Activated T-helper 2 cell treated with anti-CD3 and anti-CD28 coated beads, Interferon-gamma antibody, Interleukin-2, Interleukin-4, amounts not matched to agents 10 μg/mL and 5 μg/mL and 100 μg/mL, durations not matched to agents 14 hours and 24 hours and 36 hours (primary cell): ENCODE measurements around the gene NAGK. TPM values are rescaled to one million over a fixed set of nuclear protein-coding genes. Genes with fewer than 3 reads are reported as not detected.
A peak's percentile ranks its signal among the peaks of the same experiment; 100 is the strongest.
"Not testable (repeated sequence)": the region's sequence is repeated elsewhere in the genome, so short reads cannot be mapped to it uniquely, and the experiment has no call there.

Source experiments
- DNase-seq: peaks from one replicate; pipeline ENCODE4 v3.0.0; 2021; ENCODE audit warnings: low spot score
- H3K27ac Mint-ChIP-seq: one replicate; pipeline ENCODE4 v1.8.0; 2021; ENCODE audit warnings: mixed read lengths
- H3K27me3 Mint-ChIP-seq: one replicate; pipeline ENCODE4 v1.8.0; 2021; ENCODE audit warnings: low read depth, mixed read lengths
- H3K36me3 Mint-ChIP-seq: one replicate; pipeline ENCODE4 v1.8.0; 2021; ENCODE audit warnings: low read depth, mixed read lengths
- H3K4me1 Mint-ChIP-seq: one replicate; pipeline ENCODE4 v1.8.0; 2021; ENCODE audit warnings: low read depth, mixed read lengths
- H3K4me3 Mint-ChIP-seq: one replicate; pipeline ENCODE4 v1.8.0; 2021; ENCODE audit warnings: low read depth, mild to moderate bottlenecking, moderate library complexity, mixed read lengths
- H3K9me3 Mint-ChIP-seq: one replicate; pipeline ENCODE4 v1.8.0; 2021; ENCODE audit warnings: mixed read lengths
- intact Hi-C: fragments of 100-400 bp; cut with micrococcal nuclease; formaldehyde crosslinking; loops from one replicate; pipeline ENCODE4 v1.15.1; 2023
- total RNA-seq: library from RNA; stranded (reverse); gene quantifications from 2 replicates; pipeline ENCODE4 v1.2.3, GENCODE V29; 2022

The NAGK gene
- total RNA-seq, 1 donor from 2014 or later: 62.4 TPM

- intact Hi-C loops: no loop called here
- H3K27me3 Mint-ChIP-seq: no peaks in the 10 kb centered on the region
- no peak for DNase-seq
Measured at GRCh38 chr2:71074893-71075395, 6.5 kb downstream of the NAGK start.

GRCh38 chr2:71078624-71079023, 10.2 kb downstream of the NAGK start:
- DNase-seq: no peak
- Mint-ChIP-seq H3K27me3 (no peaks in the 10 kb centered on the region), H3K4me1 (peaks cover 14% of the 10 kb centered on the region), H3K36me3 (peaks cover 34% of the 10 kb centered on the region), H3K27ac (no peak overlapping the region), H3K9me3 (no peaks in the 10 kb centered on the region), H3K4me3 (no peak overlapping the region)
- intact Hi-C loops: no loop called here

More at GRCh38 chr2:71074893-71075395, 6.5 kb downstream of the NAGK start:
- Mint-ChIP-seq H3K4me1 (peaks cover 33% of the 10 kb centered on the region), H3K4me3 (no peak overlapping the region), H3K27ac (no peak overlapping the region), H3K9me3 (no peaks in the 10 kb centered on the region), H3K36me3 (peaks cover 52% of the 10 kb centered on the region)

GRCh38 chr2:71082402-71083252, 14.2 kb downstream of the NAGK start:
- Mint-ChIP-seq H3K4me1 (peaks cover 8% of the 10 kb centered on the region), H3K36me3 (peaks cover 10% of the 10 kb centered on the region), H3K4me3 (no peak overlapping the region), H3K9me3 (no peaks in the 10 kb centered on the region), H3K27me3 (peaks cover 15% of the 10 kb centered on the region), H3K27ac (peak overlapping the region; percentile 18)
- intact Hi-C loops: no loop called here
- DNase-seq: no peak

GRCh38 chr2:71083297-71083696, 14.8 kb downstream of the NAGK start:
- H3K27ac Mint-ChIP-seq, H3K9me3 Mint-ChIP-seq, intact Hi-C loops, H3K36me3 Mint-ChIP-seq, H3K4me1 Mint-ChIP-seq, H3K4me3 Mint-ChIP-seq, DNase-seq: not testable (repeated sequence)
- peaks cover 18% of the 10 kb centered on the region for H3K27me3 Mint-ChIP-seq

GRCh38 chr2:71083752-71084312, 15.4 kb downstream of the NAGK start:
- DNase-seq, H3K4me1 Mint-ChIP-seq, H3K36me3 Mint-ChIP-seq, H3K4me3 Mint-ChIP-seq, intact Hi-C loops, H3K27ac Mint-ChIP-seq, H3K9me3 Mint-ChIP-seq: not testable (repeated sequence)
- peaks cover 20% of the 10 kb centered on the region for H3K27me3 Mint-ChIP-seq

GRCh38 chr2:71085325-71086003, 17.0 kb downstream of the NAGK start:
- H3K27ac Mint-ChIP-seq, H3K36me3 Mint-ChIP-seq, intact Hi-C loops, DNase-seq, H3K9me3 Mint-ChIP-seq, H3K4me3 Mint-ChIP-seq, H3K4me1 Mint-ChIP-seq: not testable (repeated sequence)
- peaks cover 23% of the 10 kb centered on the region for H3K27me3 Mint-ChIP-seq

- H3K27ac Mint-ChIP-seq, H3K9me3 Mint-ChIP-seq, H3K4me1 Mint-ChIP-seq, H3K4me3 Mint-ChIP-seq, intact Hi-C loops, H3K36me3 Mint-ChIP-seq, DNase-seq: not testable (repeated sequence)
- peaks cover 21% of the 10 kb centered on the region for H3K27me3 Mint-ChIP-seq
Measured at GRCh38 chr2:71089475-71089874, 21.0 kb downstream of the NAGK start.

GRCh38 chr2:71091808-71092207, 23.4 kb downstream of the NAGK start:
- H3K27ac Mint-ChIP-seq, H3K4me1 Mint-ChIP-seq, DNase-seq, intact Hi-C loops, H3K4me3 Mint-ChIP-seq, H3K9me3 Mint-ChIP-seq, H3K36me3 Mint-ChIP-seq: not testable (repeated sequence)
- H3K27me3 Mint-ChIP-seq: peaks cover 15% of the 10 kb centered on the region

- H3K4me1 Mint-ChIP-seq, intact Hi-C loops, H3K36me3 Mint-ChIP-seq, H3K27ac Mint-ChIP-seq, DNase-seq, H3K9me3 Mint-ChIP-seq, H3K4me3 Mint-ChIP-seq: not testable (repeated sequence)
- peaks cover 14% of the 10 kb centered on the region for H3K27me3 Mint-ChIP-seq
Measured at GRCh38 chr2:71092491-71093260, 24.2 kb downstream of the NAGK start.

- peaks cover 5% of the 10 kb centered on the region for H3K27me3 Mint-ChIP-seq
- H3K4me1 Mint-ChIP-seq: peaks cover 4% of the 10 kb centered on the region
- H3K27ac Mint-ChIP-seq: no peak overlapping the region
- intact Hi-C loops: no loop called here
- no peaks in the 10 kb centered on the region for H3K9me3 Mint-ChIP-seq
- no peaks in the 10 kb centered on the region for H3K36me3 Mint-ChIP-seq
- no peak overlapping the region for H3K4me3 Mint-ChIP-seq
- DNase-seq: peak; percentile 15
Measured at GRCh38 chr2:71100195-71100964, 31.9 kb downstream of the NAGK start.

GRCh38 chr2:71101656-71102055, 33.2 kb downstream of the NAGK start:
- Mint-ChIP-seq H3K9me3 (no peaks in the 10 kb centered on the region), H3K27ac (no peak overlapping the region), H3K36me3 (no peaks in the 10 kb centered on the region), H3K4me3 (no peak overlapping the region), H3K4me1 (peaks cover 4% of the 10 kb centered on the region), H3K27me3 (peaks cover 5% of the 10 kb centered on the region)
- DNase-seq: no peak
- intact Hi-C loops: no loop called here
